ENCODE measurements around the gene OLFML3.

OLFML3 gene

GRCh38 chr1:113949007-113949406 is 30.3 kb upstream of the OLFML3 start:
- no peak for ATAC-seq

DNA sequence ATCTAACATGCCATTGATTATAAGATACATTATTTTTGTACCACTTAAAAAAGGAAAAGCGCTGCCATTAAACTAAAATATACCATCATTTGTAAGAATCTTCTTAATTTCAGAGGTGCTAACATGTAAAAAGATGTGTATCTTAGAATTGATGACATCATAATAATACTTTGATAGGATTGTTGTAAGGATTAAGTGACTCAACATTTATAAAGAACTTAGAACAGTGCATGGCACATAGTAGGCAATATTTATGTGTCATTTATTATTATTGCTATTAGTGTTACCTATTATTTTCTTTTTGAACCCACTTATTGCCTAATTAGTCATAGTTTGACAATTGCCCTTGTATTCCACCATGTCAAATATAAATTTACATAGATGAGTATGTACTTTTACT is 28.4 kb upstream of the OLFML3 start:
- ATAC-seq = peak; percentile 48 to 51

- ATAC-seq = no peak
Measured at GRCh38 chr1:113951719-113952118, 27.6 kb upstream of the OLFML3 start.

GRCh38 chr1:113957984-113958383 is 21.3 kb upstream of the OLFML3 start:
- ATAC-seq = no peak

DNA sequence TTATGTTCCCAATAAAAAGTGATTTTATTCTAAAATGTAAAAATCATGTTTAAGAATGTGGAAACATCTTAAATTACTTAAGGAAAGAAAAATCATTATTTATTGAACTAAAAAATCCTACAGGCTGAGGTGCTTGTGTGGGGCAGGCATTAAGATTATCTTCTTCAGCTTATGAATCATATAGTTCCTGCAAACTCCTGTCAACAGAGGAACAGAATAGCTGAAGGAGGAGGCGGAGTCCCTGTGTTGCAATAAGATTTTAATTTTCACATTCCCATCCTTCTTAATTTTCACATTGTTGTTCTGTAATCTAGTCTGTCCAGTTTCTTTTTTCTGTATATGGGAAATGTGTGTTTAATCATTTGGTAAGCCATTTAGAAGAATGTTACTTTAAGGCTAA is 20.6 kb upstream of the OLFML3 start:
- ATAC-seq = no peak

GRCh38 chr1:113963281-113963906 is 15.9 kb upstream of the OLFML3 start:
- no peak for ATAC-seq

DNA sequence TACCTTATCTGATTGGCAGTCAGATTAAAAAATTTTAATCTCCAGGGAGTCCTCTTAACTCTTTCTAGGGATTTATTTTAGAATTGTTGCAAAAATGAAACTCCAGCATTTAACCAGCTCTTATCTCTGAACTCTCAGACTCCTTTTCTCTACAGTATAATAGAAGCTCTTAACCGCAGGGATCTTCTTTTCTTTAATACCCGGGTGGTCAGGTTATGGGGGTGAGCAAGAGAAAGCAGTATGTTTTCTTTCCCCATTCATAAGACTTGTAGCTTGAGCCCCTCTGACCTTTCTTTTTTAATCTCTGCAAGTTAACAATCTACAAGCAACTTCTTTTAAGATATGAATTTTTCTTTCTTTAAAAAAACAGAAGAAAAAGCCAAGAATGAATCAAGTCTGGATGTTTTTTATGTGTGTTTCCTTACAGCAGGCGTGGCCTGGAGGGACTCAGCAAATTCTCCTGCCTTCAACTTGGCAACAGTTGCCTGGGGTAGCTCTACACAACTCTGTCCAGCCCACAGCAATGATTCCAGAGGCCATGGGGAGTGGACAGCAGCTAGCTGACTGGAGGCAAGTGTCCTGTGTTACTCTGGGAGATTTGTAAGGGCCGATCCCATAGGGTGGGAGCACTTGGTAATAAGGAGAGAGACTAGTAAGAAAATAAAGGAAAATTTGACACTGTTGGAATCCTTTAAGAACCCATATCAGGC is 13.4 kb upstream of the OLFML3 start:
- ATAC-seq = no peak

GRCh38 chr1:113972954-113973353 is 6.3 kb upstream of the OLFML3 start:
- ATAC-seq = no peak

DNA sequence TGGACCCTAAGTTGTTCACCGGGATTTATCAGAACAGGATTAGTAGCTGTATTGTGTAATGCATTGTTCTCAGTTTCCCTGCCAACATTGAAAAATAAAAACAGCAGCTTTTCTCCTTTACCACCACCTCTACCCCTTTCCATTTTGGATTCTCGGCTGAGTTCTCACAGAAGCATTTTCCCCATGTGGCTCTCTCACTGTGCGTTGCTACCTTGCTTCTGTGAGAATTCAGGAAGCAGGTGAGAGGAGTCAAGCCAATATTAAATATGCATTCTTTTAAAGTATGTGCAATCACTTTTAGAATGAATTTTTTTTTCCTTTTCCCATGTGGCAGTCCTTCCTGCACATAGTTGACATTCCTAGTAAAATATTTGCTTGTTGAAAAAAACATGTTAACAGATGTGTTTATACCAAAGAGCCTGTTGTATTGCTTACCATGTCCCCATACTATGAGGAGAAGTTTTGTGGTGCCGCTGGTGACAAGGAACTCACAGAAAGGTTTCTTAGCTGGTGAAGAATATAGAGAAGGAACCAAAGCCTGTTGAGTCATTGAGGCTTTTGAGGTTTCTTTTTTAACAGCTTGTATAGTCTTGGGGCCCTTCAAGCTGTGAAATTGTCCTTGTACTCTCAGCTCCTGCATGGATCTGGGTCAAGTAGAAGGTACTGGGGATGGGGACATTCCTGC is 3.9 kb upstream of the OLFML3 start:
- peak; percentile 58 to 67 for ATAC-seq

DNA sequence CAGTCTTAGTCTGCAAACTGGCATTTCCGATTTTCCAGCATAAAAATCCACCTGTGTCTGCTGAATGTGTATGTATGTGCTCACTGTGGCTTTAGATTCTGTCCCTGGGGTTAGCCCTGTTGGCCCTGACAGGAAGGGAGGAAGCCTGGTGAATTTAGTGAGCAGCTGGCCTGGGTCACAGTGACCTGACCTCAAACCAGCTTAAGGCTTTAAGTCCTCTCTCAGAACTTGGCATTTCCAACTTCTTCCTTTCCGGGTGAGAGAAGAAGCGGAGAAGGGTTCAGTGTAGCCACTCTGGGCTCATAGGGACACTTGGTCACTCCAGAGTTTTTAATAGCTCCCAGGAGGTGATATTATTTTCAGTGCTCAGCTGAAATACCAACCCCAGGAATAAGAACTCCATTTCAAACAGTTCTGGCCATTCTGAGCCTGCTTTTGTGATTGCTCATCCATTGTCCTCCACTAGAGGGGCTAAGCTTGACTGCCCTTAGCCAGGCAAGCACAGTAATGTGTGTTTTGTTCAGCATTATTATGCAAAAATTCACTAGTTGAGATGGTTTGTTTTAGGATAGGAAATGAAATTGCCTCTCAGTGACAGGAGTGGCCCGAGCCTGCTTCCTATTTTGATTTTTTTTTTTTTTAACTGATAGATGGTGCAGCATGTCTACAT is 2.5 kb upstream of the OLFML3 start:
- ATAC-seq = no peak

DNA sequence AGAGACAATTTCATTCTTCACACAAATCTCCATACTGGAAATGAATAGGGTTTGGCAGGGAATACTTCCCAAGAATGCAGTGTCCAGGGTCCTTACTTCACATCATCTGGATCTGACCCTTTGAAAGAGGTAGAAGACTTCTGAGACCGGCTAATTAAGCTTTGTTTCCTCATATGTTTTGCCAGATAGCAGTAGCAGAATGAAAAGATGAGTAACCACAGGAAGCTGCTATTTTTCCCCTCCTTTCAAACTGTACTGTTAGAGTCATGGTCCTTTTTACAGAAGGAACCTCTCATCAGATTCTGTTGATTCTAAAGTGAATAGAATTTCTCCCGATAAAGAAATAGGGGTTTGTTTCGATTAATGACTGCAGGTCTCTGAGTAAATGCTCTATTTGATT is 1.4 kb upstream of the OLFML3 start:
- no peak for ATAC-seq

- no peak for ATAC-seq
Measured at GRCh38 chr1:113980110-113980509, 836 bp downstream of the OLFML3 start.

GRCh38 chr1:113981962-113982931 is 3.0 kb downstream of the OLFML3 start:
- no peak for ATAC-seq

DNA sequence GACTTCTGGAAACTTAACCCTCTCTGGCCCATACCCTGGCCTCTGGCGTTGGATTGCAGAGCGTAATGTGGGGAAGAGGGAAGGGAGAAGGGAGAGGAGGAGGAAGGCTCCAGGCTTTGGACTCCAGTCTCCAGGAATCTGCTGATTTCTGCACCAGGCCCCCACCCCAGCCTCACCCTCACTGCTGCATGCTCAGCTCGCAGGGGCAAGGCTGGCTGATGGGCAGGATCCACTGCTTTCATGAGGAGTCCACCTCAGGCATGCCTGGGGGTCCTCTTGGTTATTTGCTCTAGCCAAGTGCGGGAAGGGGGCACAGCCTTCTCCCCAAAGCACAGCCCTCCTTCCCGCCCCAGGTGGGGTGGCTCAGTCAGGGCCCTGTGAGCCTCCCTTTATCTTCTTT is 3.7 kb downstream of the OLFML3 start:
- no peak for ATAC-seq

DNA sequence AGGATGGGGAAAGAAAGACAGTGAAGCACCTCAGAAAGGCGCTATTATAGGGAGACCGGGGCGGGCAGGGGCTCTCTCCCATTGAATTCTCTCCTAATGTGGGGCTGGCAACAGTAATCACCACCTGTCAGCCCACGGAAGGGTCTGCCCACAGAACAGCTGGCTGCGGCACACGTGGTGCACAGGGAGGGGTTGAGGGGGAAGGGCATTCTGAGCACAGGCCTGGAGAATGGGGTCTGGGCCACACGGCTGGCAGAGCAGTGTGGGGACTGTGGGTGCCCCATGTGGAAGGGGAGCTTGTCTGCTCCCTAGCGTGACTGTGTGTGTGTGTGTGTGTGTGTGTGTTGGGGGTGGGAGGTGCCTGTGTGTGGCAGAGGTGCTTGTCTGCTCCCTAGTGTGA is 4.1 kb downstream of the OLFML3 start:
- ATAC-seq = no peak

GRCh38 chr1:113983826-113984225 is 4.6 kb downstream of the OLFML3 start:
- no peak for ATAC-seq

DNA sequence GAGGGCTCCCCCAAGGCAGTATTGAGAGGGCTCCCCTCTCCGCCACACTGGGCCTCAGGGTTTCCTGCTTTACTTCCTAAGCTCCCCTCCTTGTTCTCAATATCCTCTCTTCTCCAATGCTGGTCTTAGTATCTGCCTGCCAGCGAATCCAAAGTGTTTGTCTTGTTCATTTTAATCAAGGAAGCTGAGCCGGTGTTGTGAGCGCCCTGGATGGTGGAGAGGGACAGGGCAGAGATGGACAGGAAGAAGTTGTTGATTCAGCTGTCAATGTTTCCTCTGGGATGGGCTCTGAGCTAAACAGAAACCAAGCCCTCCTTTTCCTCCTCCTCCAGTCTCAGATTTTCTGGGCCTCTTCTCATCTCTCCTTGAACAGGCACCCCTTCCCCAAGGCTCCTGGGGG is 5.4 kb downstream of the OLFML3 start:
- no peak for ATAC-seq

- ATAC-seq = no peak
Measured at GRCh38 chr1:113986802-113987201, 7.5 kb downstream of the OLFML3 start.

GRCh38 chr1:113987259-113987658 is 8.0 kb downstream of the OLFML3 start:
- no peak for ATAC-seq

DNA sequence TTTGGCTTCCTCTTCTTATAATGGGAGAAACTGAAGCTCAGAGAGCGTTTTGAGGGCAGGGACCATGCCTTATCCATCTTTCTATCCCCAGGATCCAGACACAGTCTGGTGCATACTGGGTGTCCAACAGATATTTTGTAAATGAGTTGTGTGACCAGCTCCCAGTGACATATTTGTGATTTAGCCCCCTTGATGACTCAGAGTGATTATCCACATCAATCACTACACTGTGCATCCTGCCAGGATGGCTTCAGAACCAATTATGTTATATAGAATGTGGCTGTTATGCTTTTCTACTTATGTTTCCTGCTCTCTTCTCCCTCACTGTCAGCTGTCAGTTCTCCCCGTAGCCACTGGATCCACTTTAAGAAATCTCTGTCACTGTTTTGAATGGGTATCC is 11.3 kb downstream of the OLFML3 start:
- ATAC-seq = no peak

- no peak for ATAC-seq
Measured at GRCh38 chr1:113990961-113991360, 11.7 kb downstream of the OLFML3 start.

GRCh38 chr1:113991467-113991997 is 12.3 kb downstream of the OLFML3 start:
- no peak for ATAC-seq

Data from activated CD4-positive, CD25-positive, alpha-beta regulatory T cell treated with anti-CD3 and anti-CD28 coated beads, Interleukin-2, amount 50 U/mL, for 24 hours (primary cell).